ENCODE results near the gene CDC25A. TPM values are rescaled to one million over a fixed set of nuclear protein-coding genes. Genes with fewer than 3 reads are reported as not detected.

CDC25A gene
- total and polyA plus RNA-seq, 2 of the 8 experiments (the other 6 are each of a cell fraction or from before 2014, with no cell fraction given), result 20.7 to 62.1 TPM

DNA sequence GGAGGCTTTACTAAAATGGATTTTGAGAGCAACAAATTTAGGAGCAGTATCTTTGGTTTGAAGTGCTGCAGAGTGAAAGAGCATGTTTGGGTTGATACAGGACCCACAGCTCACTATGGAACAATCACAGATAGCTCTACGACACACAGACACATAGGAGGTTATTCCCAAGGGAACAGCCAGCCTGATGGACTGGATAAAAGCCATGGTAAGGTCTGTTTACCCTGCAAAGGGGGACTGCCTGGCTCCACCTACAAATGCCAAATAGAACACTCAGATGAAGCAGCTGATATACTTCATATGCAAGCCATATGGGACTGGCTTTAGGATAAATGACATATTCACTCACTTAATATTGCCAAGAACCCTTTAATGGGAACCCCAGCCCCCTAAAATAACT is 75.4 kb downstream of the CDC25A start:
- Histone ChIP-seq H3K4me2 (ENCODE audit: insufficient read depth in 1 of 2, low read depth in 2 of 2, low read length in 2 of 2) (no peak overlapping the region), H2AFZ (ENCODE audit: low read length) (peak overlapping the region; percentile 76)
- CTCF ChIA-PET (ENCODE audit: partially characterized antibody), result interaction anchor here (0.9 to 1.7 kb wide), 6 partner anchors 13 to 287 kb away, joined by 3 read pairs; no protein-coding TSS in a partner anchor
- TF ChIP-seq JUND (IDR thresholded peaks at IDR 0.05; ENCODE audit: low read length), result no peak
- no peak for TF ChIP-seq CTBP2 (IDR thresholded peaks at IDR 0.05; ENCODE audit: borderline replicate concordance, insufficient read depth, insufficient read length, low read length)
- no peak for TF ChIP-seq SIRT6 (IDR thresholded peaks at IDR 0.05; ENCODE audit: low read length)
- no peak for TF ChIP-seq SP2 (IDR thresholded peaks at IDR 0.05; ENCODE audit: low read length)
- no peak for TF ChIP-seq TAF7 (optimal IDR thresholded peaks at IDR 0.05; ENCODE audit: borderline replicate concordance, low read depth, low read length)
- no peak for TF ChIP-seq EP300 (IDR thresholded peaks at IDR 0.05; ENCODE audit: borderline replicate concordance in 1 of 2, low read depth in 2 of 2, low read length in 2 of 2)
- TF ChIP-seq CHD2 (IDR thresholded peaks at IDR 0.05; ENCODE audit: low read length), result no peak
- no peak for TF ChIP-seq CREB1 (IDR thresholded peaks at IDR 0.05)
- TF ChIP-seq GTF2F1 (IDR thresholded peaks at IDR 0.05; ENCODE audit: borderline replicate concordance, low read depth, low read length), result no peak
- TF ChIP-seq CHD1 (IDR thresholded peaks at IDR 0.05; ENCODE audit: low read depth, low read length), result no peak
- TF ChIP-seq CBX5 (IDR thresholded peaks at IDR 0.05; ENCODE audit: low read depth, low read length), result no peak
- TF ChIP-seq SAP30 (IDR thresholded peaks at IDR 0.05; ENCODE audit: insufficient read depth, insufficient replicate concordance, low read length), result no peak
- no peak for TF ChIP-seq MAFK (IDR thresholded peaks at IDR 0.05; ENCODE audit: low read depth, low read length)
- TF ChIP-seq SUZ12 (IDR thresholded peaks at IDR 0.05; ENCODE audit: low read length), result no peak
- no peak for TF ChIP-seq PHF8 (conservative IDR thresholded peaks at IDR 0.05; ENCODE audit: low read depth, low read length)

More for the DNA sequence above, 75.4 kb downstream of the CDC25A start:
- H4K8ac ChIP-seq (ENCODE audit: extremely low read depth, insufficient read depth, low read length), result no peak overlapping the region
- no peak overlapping the region for H3K9ac ChIP-seq (replicated peaks in 1 of 4; ENCODE audit: extremely low read depth in 1 of 4, low read depth in 3 of 4, low read length in 3 of 4)
- no peaks in the 10 kb centered on the region for H3K79me1 ChIP-seq (ENCODE audit: low read depth, low read length)
- DNase-seq (ENCODE audit: low read depth in 1 of 2, low spot score in 2 of 2), result no peak
- no peak overlapping the region for H2BK12ac ChIP-seq (ENCODE audit: low read depth, low read length)
- POLR2A ChIA-PET (ENCODE audit: partially characterized antibody), result interaction anchor here (1.6 to 4.2 kb wide), 2 partner anchors 12 to 23 kb away, joined by 8 to 15 read pairs; no protein-coding TSS in a partner anchor
- H3K14ac ChIP-seq (ENCODE audit: insufficient read length), result no peak overlapping the region
- WGBS, 2 experiments (ENCODE audit: extremely low coverage in 1 of 2, insufficient coverage in 1 of 2, insufficient read length in 1 of 2, insufficient replicate concordance in 2 of 2, low coverage in 1 of 2, low lambda C conversion rate in 2 of 2, missing lambda C conversion rate in 1 of 2), result 91% methylated on average over 1 of the region's 1 CpG; no CpG with 5 or more reads in 1 of the 2 experiments
- no peaks in the 10 kb centered on the region for H3K79me2 ChIP-seq (ENCODE audit: control insufficient read depth in 1 of 2, insufficient read depth in 2 of 2, low read length in 2 of 2)
- no peaks in the 10 kb centered on the region for H3K27me3 ChIP-seq (replicated peaks in 1 of 4; ENCODE audit: control insufficient read depth in 3 of 4, extremely low read depth in 1 of 4, insufficient read depth in 3 of 4, low read length in 3 of 4)
- no peak overlapping the region for H3K56ac ChIP-seq (replicated peaks; ENCODE audit: insufficient read length, low read depth, low read length)
- H2BK15ac ChIP-seq (ENCODE audit: low read length), result no peak overlapping the region
- no peak overlapping the region for H3K18ac ChIP-seq (ENCODE audit: extremely low read depth, low read length)
- H3K23me2 ChIP-seq (ENCODE audit: low read depth, low read length), result no peaks in the 10 kb centered on the region
- peaks cover 0 to 9% (median 2%) of the 10 kb centered on the region in 4 experiments; a peak in 3 of 7 replicates for H3K4me1 ChIP-seq (replicated peaks in 1 of 4; ENCODE audit: control insufficient read depth in 3 of 4, insufficient read depth in 4 of 4, low read length in 3 of 4)
- no peak overlapping the region for H4K5ac ChIP-seq (ENCODE audit: insufficient read length, low read depth, low read length)
- H4K20me1 ChIP-seq (replicated peaks in 1 of 2; ENCODE audit: control insufficient read depth in 1 of 2, insufficient read depth in 2 of 2, low read length in 2 of 2), result no peaks in the 10 kb centered on the region
- no peak overlapping the region for H2BK5ac ChIP-seq (ENCODE audit: low read depth, low read length)
- H4K91ac ChIP-seq (replicated peaks; ENCODE audit: insufficient read length, low read length), result no peak overlapping the region
- no peaks in the 10 kb centered on the region for H3K36me3 ChIP-seq (ENCODE audit: control insufficient read depth in 2 of 4, insufficient read depth in 4 of 4, low read length in 3 of 4)
- H3K23ac ChIP-seq (ENCODE audit: insufficient read length), result no peak overlapping the region
- H2BK20ac ChIP-seq (ENCODE audit: low read length), result peak overlapping the region; percentile 29; the same call in 1 of the 2 replicates
- no peak for FAIRE-seq
- no peak overlapping the region for H3K4ac ChIP-seq (replicated peaks; ENCODE audit: insufficient read length, low read depth, low read length)
- H2AK5ac ChIP-seq (ENCODE audit: low read depth, low read length), result no peak overlapping the region
- H3K4me3 ChIP-seq (ENCODE audit: extremely low read depth in 1 of 4, insufficient read depth in 2 of 4, low read depth in 3 of 4, low read length in 4 of 4), result no peak overlapping the region
- H2BK120ac ChIP-seq (replicated peaks; ENCODE audit: low read depth, low read length), result no peak overlapping the region
- H3K9me3 ChIP-seq (ENCODE audit: insufficient read depth in 2 of 2, low read depth in 1 of 2, low read length in 1 of 2), result no peaks in the 10 kb centered on the region
- no peak overlapping the region for H3K27ac ChIP-seq (ENCODE audit: low read depth, low read length)

Measured in H1 (cell line).